Stimulated activated CD4-positive, alpha-beta T cell treated with anti-CD3 and anti-CD28 coated beads, TNF-alpha, amount 100 ng/mL, for 24 hours (primary cell): ENCODE results near the gene RBM19.
"Not testable (repeated sequence)": the region's sequence is repeated elsewhere in the genome, so short reads cannot be mapped to it uniquely, and the experiment has no call there.

Experiments
- DNase-seq, 3 experiments: peaks; one replicate each; pipeline ENCODE4 v3.0.0-alpha.2; 2020; ENCODE audit warnings: low read depth in 3 of 3

Gene RBM19

DNA sequence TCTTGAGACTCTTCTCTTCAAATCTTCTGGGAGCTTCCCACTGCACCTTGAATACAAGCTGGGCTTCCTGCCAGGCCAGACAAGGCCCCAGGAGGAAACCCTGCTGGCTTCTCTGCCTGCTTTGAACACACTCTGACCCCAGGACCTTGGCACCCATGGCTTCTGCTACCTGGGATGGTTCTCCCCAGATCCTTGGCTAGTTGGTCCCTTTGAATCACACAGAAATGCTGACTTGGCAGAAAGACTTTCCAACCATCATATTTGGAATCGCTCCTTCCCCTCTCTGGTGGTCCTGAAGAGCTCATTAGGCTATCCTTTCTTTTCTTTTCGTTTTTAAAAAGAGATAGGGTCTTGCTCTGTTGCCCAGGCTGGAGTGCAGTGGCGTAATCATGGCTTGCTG is 132.7 kb downstream of the RBM19 start:
- DNase-seq = no peak

- no peak for DNase-seq
Measured at GRCh38 chr12:113831476-113831875, 134.6 kb downstream of the RBM19 start.

DNA sequence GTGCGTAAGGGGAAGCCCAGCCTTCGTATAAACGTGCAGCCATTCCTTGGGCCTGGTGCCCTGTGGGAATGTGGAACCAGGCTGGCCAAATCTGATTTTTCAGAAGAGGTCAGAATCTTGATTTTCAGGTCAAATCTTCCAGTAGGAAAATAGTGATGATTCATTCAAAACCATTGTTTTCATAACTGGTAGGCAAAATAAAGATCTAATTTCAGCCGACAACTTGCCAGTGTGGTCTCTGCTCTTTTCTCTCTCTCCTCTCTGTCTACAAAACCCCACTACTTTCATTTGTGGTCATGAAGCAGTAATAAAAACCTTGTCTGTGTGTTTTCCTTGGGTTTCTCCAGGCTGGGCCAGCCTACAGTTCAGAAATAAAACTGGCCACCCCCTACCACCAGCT is 135.1 kb downstream of the RBM19 start:
- no peak for DNase-seq

DNA sequence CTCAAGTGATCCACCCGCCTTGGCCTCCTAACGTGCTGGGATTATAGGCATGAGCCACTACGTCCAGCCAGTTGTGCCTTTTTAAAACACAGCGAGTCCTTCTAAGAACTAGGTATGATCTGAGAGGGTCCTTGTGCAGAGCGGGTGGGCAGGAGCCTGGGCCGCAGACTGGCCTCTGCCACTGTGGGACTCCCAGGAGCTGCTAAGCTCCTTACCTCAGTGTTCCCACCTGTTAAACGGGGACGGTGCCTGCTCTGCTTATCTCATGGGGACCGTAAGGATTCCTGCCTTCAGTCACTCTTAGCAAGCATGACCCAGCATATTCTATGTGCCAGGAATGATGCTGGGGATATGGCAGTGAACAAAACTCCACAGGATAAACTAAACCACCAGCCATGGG is 136.9 kb downstream of the RBM19 start:
- no peak for DNase-seq

GRCh38 chr12:113827539-113828114 is 138.5 kb downstream of the RBM19 start:
- no peak for DNase-seq

DNA sequence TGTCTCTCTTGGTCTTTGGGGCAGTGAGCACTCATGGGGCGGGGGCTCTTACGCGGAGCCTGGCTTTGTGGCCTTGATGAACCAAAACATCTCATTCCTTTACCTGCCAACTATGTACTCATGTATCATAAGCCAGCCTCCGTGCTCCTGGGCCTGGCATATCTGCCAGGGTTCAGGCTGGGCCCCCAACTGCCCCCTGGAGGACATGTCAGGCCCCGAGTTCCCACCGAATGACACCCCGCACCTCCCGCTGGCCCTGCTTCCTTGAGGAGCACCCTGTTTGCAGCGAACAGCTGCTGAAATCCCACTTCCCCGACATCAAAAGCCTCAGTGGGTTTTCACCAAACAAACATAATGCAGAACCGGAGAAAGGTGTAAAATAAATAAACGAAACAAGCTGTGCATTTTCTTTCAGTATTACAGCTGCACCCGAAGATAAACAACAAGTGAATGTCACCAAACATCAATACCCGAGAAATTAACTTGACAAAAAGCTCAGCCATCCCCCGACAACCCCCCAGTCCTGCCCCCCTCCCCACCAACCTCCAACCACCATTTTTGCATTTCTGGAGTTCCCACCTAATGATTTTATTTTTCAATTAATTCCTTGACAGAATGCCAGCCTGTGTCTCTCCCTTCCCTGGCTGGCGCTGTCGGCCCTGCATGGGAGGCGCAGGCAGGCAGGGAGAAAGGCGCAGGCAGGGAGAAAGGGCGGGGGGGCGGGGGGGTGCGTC is 139.2 kb downstream of the RBM19 start:
- DNase-seq = no peak

- no peak for DNase-seq
Measured at GRCh38 chr12:113825705-113826104, 140.4 kb downstream of the RBM19 start.

GRCh38 chr12:113823816-113824215 is 142.3 kb downstream of the RBM19 start:
- no peak for DNase-seq

DNA sequence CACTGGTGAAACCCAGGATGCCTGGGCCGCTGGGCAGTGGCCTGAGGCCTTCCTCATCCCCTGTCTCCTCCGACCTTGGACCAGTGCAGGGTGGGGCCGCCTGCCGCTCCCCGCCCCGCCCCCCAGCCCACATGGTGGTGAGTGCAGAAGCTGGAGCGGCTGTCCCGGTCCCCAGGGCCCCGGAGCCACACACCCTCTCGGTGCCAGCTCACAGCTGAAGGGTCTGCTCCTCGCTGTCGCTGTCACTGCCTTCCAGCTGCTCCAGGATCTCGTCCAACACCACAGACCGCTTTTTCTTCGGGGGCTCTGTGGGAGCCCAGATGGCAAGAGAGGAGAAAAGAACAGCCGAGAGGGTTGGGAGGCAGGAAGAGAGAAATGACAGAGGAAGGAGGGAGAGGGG is 143.1 kb downstream of the RBM19 start:
- no peak for DNase-seq

- no peak for DNase-seq
Measured at GRCh38 chr12:113820842-113821241, 145.3 kb downstream of the RBM19 start.

GRCh38 chr12:113820309-113820708 is 145.8 kb downstream of the RBM19 start:
- no peak for DNase-seq

- no peak for DNase-seq
Measured at GRCh38 chr12:113819495-113819894, 146.6 kb downstream of the RBM19 start.

DNA sequence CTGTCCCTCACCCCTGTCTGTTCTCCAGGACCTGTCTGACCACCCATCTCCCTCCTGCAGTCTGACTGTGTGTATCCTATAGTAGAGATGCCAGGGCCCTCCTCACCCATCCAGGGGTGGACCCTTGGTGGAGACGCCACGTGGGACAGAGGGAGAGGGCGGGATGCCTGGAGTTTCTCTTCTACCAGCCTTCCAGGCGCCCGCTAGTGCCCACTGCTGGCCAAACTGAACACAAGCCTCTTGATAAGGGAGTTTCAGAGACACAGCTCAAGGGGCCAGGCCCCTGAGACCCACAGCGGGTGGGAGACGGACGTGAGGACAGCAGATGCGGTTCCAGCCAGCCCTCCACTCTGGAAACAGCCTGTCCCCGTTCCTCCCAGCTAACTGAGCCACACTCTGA is 147.3 kb downstream of the RBM19 start:
- DNase-seq = no peak

DNA sequence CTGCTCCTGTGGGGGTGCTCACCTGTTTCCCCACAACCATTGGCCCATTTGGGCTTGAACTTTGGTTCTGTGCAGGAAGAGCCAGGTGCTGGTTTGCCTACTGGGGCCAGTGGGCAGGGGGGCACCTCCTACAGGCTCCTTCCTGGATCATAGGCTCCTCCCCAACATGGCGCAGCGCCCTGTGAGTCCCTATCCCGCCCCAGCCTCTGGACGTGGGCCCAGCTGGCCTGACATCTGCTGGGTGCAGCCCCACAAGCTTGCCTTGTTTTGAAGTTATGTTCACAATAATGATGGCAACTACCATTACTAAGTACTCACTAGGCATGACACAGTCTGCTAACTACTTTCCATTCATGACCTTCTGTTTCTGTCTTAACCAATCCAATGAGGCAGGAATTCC is 147.8 kb downstream of the RBM19 start:
- no peak for DNase-seq

DNA sequence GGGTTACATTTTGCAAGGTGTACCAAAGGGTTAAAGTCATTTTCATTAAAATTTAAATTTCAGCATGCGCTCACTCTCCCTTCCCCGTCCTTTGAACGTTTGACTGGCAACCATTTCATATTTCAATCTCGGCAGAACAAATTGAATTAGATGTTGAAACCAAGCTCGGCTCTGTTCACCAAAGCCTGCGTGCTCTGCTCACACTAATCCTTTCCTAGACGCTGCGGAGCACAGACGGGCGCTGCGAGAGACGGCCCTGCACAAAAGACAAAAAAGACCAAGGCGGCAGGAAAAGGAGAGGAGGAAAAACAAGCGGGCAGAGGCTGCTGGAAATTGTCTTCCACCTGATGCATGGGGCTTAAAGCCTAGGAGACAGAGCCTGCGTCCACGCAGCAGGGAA is 149.3 kb downstream of the RBM19 start:
- DNase-seq = no peak

- no peak for DNase-seq
Measured at GRCh38 chr12:113815031-113815430, 151.1 kb downstream of the RBM19 start.

GRCh38 chr12:113813229-113813541 is 152.9 kb downstream of the RBM19 start:
- DNase-seq = no peak

DNA sequence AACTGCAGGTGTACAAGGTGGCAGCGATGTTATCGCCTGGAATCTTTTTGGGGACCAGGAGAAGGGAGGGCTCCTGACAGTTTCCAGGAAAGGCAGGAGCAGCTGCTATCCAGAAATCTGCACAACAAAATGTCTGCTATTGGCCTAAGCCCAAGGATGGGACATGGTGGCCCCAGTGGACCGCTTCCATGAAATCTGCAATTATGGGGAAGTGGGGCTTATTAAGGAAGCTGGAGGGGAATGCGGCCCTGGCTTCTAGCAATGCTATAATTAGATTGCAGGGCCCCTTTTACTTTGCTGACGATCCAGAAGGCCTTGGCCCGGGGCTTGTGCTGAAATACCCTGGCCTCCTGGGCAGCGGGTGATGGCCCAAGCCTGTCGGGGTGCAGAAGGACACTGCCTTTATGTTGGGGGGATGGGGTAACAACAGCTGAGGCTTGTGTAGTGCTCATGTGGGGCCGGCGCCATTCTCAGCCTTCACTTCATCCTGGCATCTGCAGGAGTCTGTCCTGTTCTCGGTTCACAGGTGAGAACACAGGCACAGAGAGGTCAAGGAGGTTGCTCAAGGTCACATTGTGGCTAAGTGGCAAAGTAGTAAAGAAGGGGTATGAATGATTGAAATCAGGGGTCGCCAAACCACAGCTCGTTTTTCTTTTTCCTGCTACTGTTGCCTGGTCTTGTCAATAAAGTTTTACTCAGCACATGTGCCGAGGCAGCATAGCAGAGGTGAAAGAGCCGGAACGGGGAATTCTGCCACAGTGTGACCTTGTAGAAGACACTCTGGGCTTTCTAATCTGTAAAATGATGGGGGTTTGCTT is 153.5 kb downstream of the RBM19 start:
- DNase-seq = no peak

- DNase-seq = not testable (repeated sequence)
Measured at GRCh38 chr12:113809462-113810220, 156.5 kb downstream of the RBM19 start.

DNA sequence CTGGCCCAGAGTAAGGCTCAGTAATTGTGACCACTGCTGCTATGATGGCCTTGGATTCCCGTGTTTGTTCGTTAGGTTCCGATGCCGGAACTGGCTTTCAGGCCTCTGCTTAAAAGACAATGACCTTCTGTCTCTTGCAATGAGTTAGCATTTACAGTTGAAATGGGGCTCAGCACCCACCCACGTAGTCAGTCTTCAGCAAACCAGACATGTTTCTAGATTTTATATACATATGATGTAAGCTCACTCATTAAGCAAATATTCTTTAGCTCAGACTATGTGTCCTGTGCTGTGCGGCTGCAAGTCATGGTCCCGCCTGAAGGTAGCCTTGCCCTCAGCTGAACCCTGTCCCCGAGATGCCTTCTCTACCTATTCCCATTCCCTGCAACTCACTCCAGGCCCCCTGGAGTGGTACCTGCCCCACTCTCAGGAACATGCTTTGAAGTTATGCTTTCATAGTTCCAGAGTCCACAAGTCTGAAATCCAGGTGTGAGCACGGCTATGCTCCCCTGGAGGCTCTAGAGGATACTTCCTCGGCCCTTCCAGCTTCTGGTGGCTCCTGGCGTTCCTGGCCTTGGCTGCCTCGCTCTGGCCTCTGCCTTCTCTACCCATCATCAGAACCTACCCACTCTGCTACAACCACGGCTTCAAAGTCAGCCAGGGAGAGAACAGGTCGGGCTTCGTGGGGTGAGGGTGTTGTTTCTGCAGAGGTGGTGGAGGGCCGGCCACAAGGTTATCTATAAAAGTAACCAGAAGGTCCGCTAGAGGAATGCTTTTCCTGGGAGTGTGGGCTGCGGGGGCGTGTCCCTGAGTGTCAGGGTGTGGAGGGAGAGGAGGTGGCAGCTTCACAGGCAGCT is 157.8 kb downstream of the RBM19 start:
- no peak for DNase-seq

- no peak for DNase-seq
Measured at GRCh38 chr12:113805673-113806072, 160.5 kb downstream of the RBM19 start.
